ENCODE measurements around the gene DLX6.

DLX6 gene

DNA sequence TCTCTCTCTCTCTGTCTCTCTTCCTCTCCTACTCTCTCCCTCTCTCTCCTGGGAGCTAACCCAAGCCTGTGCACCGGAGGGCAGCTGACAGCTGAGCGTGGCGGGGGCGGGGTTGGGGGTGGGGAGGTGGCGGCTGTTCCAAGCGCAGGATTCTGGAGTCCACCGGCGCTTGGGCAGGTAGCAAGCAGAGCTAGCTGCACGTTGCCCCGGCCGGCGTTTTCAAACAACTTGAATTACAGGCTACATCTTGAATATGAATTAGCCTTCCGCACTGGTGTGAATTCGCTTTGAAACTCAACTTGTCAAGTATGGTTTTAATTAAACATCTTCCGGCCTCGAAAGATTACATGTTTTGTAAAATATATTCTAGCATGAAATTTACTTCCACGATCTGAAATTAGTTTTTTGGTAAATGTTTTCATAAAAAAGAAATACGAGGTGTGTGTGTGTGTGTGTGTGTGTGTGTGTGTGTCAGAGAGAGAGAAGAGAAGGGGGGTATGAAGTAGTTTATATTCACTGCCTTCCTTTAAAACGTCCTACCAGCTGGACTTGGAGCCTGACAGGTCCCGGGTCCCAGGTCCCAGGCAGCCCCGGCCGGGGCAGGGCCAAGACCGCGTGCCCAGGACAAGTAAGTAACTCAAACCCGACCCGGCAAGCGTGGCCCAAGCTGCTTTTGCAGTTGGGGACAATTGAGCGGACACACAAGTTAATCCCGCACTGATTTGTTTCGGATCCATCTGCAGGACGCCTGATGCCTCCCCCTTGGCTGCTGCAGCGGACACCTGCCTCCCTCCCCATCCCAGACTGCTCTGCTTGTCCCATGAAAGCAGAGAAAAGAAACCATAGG, 9.0 kb upstream of the DLX6 start:
- DNase-seq = no peak

DNA sequence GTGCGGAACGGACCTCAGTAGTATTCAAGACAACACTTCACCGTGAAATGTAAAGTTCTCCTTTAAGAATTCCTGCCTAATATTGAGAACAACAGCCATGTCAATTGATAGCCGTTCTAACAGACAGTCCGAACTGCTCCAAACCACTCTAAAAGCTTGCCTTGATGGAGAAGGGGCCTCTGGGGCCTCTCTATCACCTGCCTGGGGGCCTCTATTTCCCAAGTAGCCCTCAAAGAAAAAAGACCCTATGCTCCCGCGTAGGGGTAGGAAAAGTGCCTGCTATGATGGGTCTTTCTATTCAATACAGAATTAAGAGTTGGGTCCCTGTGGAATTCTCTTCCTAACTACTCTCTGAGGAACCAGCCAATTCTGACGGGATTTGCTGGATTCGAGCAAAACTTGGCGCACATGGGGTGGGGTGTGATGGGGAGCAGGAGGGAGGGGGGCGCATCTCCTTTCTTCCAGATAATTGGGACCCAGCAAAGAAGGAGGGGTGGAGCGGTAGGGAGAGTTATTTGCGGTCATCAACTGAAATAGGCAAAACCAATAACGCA, 8.3 kb upstream of the DLX6 start:
- no peak for DNase-seq

DNA sequence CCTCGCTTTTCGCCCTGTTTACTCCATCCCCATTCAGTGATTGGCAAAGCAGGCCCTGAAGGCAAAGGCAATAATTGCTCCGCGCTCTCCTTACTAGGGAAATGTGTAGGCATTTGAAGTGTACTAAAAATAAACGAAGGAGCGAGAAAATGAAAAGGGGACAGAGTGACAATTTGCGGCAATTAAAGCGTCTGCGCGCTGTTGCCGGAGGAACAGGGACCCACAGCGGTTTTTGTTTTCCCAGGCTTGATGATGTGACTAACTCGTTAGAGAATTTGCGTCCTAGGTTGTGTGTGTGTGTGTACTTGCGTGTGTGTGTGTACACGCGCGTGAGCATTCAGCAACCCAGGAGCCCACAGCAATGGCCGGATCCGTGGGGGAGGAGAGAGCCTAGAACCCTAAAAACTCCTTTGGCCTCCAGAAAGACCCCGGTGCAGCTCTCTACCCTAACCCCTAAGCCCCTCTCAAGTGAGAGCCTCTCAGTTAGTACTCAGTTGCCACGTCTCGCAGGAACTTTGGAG, 7.8 kb upstream of the DLX6 start:
- no peak for DNase-seq

DNA sequence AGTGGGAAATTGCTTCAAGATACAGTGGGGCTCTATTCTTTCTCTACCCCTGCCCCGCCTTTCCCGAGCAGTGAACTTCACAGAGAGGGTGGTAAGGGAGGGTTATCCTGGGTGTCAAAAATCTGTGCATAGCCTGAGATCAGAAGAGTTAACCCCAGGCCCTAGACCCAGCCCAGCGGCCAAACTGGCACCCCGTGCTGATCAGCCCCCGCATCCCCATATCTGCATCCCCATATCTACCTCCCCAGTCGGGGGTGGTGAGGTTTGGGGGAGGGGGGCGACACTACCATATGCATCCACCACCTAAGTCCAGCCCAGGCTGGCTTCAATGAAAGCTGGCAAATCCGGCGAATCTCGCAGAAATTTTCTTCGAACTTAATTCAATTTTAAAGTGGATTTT, 7.0 kb upstream of the DLX6 start:
- no peak for DNase-seq

DNA sequence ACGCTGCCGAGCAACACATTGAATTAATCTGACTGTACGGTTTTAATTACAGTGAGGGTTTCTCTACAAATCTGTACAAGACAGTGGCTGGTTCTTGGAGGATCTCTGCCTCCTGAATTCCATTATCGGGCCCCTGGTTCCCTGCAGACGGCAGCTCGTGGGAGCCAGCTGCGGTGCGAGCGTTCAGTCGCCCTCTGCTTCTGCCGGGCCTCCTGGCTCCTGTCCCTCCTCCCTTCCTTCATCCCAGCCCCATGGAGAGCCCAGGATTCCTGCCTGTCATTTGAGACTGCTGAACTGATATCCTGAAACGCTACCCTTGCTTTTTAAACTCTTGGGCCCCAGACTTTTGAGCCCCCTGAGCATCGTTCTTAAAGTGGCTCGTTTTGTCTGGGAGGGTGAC, 6.6 kb upstream of the DLX6 start:
- no peak for DNase-seq

DNA sequence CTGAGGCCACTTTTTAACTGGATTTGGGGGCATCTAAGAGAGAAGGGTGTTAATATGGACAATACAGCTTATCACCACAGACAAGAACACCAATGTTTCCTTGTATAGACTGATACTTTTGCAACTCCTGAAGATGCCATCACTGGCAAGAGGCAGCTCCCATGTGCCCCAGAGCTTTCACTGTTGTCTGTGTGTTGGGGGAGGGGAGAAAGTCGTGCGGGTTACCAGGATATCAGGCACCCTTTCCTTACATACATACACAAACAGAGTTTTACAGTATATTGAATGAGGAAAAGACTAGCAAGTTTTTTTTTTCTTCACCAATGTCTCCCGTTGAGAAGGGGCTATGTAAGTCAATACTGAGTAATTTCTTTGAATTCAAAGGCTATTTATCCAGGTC, 4.1 kb upstream of the DLX6 start:
- no peak for DNase-seq

DNA sequence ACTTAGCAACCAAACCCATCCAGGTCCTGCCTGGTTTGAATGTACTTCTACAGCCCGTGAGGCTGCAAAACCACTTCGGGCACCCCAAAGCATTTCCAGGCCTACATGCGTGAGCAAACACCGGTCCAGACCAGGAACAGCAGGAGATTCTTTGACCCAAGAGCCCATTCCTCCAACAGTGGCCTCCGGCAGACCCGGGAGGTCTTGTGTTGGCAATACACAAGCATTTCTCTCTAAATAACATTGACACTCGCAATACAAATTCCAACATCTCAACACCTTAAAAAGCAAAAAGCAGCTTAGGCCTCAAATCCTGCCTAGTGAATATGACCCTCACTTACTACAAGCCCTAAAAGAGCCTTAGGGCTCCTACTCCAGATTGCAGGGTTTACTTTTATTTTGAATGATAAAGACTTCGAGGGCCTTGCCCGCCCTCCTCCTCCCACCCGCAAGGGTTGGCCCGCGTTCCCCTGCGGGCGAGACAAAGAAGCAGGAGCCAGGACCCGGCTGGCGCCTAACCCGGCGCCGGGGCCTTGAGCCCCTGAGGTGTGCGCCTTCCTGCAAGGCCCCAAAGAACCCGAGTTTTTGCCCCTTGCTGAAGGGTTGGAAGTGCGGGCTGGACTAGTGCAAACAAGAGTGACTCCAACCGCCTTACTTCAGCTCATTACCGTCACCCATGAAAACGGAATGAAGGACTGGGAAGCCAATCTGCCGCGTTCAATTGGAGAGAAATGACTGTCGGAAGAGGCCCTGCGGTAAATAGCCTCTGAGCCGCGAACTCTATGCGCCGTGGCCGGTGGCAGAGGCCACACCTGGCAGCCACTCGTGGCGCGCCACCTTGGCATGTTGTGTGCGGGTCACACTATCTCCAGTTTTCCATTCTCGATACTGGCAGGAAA, 3.4 kb upstream of the DLX6 start:
- DNase-seq = no peak

DNA sequence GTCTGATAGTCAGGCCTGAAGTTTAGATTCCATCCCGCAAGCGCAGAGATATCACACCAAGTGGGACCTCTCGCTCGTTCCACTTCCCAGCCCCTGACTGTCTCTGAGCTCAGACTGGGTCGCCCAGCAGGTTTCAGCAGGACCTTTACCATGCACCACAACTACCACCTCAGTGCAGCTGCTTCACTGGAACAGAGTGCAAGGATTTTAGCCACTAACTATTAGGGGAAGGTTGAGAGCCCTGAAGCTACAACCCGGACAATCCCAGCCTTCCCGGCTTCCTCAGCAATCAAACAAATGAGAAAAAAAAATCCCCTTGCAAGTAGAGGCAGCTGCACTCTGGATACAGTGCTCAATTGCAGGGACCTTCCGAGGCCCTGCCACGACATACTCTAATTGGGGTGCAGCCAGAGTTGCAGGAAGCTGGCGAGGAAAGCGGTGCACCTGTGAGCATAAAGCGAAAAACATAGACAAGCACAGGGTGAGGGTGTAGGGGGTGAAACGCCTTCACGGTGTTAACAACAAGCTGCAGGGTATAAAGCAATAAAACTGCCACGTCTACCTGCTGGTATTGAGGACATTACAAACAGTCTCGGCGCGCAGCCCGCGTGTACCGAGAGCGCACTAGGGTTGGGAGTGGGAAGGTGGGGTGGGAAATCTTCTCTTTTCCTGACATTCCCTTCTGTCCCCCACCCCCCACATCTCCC, 2.6 kb upstream of the DLX6 start:
- no peak for DNase-seq

DNA sequence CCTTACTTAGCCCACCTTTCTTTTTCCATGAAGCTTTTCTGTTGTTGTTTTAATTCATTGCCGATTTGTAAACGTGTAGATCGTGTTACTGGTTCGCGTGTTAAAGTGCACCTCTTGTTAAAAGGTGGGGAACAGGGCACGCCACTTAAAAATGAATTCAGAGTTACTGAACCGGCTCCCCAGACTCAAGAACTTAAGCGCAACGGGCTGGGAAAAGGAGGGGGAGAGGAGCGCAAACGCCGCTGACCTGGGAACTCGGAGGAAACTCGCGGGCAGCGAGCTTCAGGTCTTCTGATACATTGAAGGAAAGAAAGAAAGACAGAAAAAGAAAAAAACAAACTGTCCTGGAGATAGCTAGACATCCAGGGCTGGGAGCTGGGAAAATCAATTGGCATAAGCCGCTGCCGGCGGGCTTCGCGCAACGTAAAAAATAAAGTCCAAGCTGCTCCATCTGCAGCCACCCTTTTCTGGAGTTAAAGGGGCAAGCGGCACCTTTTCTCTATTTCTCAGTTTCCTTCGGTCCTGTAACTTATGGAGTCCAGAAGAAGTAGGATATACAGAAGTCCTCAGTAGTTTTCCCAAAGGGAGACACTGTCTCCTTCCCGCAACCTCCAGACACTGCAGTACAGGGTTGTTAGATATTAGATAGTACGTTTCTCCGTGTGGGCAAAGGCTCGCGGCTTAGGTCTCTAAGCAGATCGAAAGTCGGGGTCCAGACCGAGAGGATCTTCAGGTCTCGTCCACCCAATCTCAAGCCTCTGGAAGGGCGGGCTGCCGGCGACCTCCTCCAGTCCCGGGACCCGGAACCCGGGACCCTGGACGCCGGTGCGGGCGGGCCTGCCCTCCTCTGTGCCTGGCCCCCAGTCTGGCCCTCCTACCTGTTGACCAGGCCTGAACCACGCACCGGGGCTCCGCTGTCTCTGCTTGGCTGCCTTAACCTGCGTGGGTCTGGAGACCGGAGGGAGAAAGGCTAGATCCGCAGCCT, 1.8 kb upstream of the DLX6 start:
- DNase-seq = no peak

DNA sequence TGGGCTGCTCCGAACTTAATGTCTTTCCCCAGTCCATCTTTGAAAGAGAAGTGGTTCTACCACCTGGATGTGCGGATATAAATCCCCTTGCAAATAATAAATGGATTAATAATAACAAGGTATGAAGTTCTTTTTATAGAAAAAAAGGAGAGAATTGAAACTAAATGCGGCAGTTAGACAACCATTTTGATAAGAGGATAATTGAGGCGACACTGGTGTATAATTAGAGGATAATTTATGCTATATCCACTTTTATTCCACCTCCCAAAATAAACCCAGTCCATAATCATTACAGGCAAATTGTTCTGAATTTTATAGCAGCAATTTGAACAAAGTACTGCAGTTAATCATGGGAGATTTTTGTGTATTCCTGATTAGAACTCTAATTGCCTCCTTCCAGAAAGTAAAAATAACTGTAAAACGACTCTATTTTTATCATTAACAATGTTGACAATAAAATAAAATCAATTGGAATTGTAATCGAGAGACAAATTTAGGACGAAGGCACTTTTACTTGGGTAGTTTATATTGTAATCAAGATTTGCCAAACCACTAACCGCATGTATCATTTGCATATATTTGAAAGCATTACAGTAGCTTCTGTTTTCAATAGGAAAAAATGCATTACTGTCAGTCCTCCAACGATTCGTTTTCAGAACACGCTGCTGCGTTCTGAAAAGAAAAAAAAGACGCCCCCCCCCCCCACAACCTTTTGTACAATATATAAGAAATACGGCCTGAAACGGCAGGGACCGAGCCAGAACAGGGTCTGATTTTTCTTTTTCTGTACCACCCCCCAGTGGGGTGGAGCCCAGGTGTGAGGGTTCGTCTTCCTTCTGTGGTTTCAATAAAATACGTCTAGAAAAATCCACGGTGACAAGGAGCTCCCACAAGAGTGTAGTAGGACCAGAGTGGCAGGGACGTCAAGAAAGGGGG, 838 bp upstream of the DLX6 start:
- DNase-seq = no peak

DNA sequence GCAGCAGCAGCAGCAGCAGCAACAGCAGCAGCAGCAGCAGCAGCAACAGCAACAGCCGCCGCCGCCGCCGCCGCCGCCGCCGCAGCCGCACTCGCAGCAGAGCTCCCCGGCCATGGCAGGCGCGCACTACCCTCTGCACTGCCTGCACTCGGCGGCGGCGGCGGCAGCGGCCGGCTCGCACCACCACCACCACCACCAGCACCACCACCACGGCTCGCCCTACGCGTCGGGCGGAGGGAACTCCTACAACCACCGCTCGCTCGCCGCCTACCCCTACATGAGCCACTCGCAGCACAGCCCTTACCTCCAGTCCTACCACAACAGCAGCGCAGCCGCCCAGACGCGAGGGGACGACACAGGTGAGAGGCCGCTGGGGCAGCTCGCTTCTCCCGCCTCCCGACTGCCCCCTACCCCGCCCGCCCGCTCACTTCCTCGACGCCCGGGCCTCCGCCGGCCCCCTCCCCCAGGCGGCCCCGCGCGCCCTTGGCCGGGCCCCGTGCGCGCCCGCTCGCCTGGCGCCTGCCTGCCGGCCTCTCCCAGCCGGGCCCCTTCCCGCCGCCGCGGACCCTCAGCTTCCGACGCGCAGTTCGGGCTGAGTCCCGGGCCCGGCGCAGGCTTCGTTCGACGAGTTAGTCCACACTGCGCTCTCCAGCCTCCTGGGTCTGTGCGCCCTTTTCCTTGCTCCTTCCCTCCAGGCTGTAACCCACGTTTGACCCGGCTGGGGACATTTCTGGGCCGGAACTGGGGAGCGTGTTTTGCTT, 882 bp downstream of the DLX6 start:
- no peak for DNase-seq

DNA sequence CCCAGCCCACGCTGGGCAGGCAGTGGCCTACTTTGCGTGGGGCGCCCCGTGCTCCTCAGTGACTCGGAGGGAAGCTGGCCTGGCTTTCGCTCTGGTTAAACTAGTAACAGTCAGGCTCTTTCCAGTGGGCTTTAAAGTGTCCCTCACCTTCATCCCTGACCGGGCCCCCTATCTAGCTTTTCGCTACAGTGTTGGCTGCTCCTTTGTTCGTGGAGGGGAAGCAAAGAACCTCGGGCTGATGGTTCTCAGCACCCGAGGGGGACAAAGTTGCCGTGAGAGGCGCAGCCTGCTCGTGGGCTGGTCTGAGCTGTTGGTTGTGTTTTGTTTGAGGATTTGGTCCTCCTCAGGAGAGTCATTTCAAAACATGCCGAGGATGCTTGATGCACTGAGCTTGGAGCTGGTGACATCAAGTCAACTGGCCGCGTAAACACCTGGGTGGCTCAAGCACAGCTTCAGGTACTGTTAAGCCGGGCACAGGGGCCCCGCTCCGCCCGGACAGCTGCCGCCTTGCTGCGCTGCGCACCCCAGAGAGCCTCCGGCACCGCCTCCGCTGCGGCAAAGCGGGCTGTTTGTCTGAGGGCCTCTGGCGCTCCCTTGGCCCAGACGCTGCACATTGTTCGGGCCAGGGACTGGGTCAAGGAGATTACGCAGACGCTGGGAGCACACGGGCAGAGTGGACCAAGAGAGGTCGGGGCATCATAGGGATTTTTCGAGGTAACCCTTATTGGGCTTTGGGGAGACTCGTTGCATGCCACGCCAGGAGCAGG, 1.6 kb downstream of the DLX6 start:
- no peak for DNase-seq

DNA sequence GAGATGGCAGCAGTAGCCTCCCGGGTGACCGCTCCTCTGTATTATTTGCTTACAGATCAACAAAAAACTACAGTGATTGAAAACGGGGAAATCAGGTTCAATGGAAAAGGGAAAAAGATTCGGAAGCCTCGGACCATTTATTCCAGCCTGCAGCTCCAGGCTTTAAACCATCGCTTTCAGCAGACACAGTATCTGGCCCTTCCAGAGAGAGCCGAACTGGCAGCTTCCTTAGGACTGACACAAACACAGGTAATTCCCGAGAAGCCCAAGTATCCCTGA, 2.2 kb downstream of the DLX6 start:
- no peak for DNase-seq

DNA sequence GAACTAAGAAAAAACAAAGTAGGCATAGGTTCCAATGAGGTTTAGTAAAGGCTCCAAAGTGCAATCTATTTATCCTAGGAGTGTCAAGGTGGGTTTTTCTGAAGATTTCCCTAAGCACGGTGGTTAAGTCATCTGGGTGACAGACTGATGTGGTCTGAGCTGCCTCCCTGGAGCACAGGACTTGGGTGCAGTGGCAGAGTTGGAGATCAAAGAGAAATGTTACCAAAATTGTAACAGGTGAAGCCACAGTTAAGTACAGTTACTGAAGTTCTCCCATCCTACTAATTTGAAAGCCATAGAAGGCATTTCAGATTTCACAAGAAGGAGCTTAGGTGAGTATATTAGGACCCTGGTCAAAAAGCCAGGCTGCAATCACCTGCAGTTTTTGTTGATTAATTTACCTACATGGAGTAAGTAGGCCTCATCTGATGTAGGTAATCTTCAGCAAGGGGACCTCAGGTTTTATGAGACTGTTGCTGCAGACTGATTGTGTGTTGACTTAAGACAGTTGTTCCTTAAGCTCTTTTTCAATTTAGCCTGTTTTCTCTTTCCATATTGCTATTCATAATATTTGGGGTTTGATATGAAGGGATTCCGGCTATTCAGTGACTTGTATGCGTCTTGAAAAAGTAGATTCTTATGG, 3.0 kb downstream of the DLX6 start:
- no peak for DNase-seq

DNA sequence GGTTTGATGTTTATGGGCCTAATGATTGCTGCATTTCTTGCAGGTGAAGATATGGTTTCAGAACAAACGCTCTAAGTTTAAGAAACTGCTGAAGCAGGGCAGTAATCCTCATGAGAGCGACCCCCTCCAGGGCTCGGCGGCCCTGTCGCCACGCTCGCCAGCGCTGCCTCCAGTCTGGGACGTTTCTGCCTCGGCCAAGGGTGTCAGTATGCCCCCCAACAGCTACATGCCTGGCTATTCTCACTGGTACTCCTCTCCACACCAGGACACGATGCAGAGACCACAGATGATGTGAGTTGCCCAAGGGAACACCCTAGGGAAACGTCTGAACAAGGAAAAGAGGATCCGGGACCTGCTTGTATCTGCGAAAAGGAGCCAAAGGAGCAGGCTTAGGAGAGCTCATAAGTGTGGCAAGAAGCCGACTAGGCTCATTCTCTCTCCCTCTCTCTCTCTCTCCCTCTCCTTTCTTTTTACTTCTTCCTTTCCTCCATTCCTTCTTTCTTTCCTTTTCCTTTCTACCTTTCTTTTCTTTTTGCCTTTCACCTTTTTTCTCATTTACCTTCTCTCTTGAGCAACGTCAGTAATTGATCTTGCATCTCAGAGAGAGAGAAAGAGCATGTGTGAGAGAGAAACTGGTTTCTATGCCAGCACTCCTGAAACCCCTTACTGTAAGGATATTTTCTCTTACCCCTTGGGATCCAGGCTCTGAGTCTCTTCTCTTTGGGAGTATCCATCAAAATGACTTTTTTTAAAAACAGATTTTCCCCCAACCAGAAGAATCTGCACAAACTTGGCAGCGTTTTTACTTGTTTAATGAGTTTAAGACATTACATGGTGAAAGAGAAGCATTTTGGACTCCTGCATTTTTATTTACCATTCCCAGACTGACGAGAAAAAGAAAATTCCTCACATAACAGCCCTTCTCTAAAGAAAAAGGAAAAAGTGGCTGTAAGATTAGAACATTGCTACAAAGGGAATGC, 4.7 kb downstream of the DLX6 start:
- no peak for DNase-seq

DNA sequence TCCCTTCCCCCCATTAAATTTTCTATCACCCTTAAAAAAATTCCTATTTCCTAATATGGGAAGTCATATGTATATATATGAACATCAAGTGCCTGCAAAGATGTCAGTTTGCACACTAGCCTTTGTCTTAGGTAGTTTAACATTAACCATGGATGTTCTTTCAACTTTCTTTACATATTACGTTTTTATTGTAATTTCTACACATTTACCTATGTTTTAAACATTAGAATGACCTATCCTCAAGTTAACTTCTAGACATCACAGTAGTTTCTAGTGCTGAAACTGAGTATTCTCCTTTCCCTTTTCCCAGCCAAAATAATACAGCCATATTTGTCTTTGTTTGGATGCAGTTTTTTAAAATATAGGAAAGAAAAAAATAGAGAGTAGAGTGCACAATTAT, 5.8 kb downstream of the DLX6 start:
- DNase-seq = no peak
